Glutamatergic neuron (in vitro differentiated cells): ENCODE results near the gene ZBTB12. TPM values are rescaled to one million over a fixed set of nuclear protein-coding genes. Genes with fewer than 3 reads are reported as not detected.

Experiments used
- DNase-seq: peaks from one replicate; pipeline ENCODE4 v3.0.0; 2022
- H3K27ac Mint-ChIP-seq: one replicate; pipeline ENCODE4 v1.8.0; 2020; ENCODE audit warnings: mild to moderate bottlenecking, mixed read lengths, inconsistent platforms; ENCODE audit not compliant: unreplicated experiment
- H3K27me3 Mint-ChIP-seq: one replicate; pipeline ENCODE4 v1.8.0; 2020; ENCODE audit warnings: mild to moderate bottlenecking, moderate library complexity, mixed read lengths, inconsistent platforms; ENCODE audit not compliant: unreplicated experiment
- H3K36me3 Mint-ChIP-seq: one replicate; pipeline ENCODE4 v1.8.0; 2020; ENCODE audit warnings: mild to moderate bottlenecking, mixed read lengths, inconsistent platforms; ENCODE audit not compliant: unreplicated experiment
- H3K4me1 Mint-ChIP-seq: one replicate; pipeline ENCODE4 v1.8.0; 2020; ENCODE audit warnings: mild to moderate bottlenecking, low read depth, mixed read lengths, inconsistent platforms; ENCODE audit not compliant: unreplicated experiment
- H3K4me3 Mint-ChIP-seq: one replicate; pipeline ENCODE4 v1.8.0; 2020; ENCODE audit warnings: mild to moderate bottlenecking, mixed read lengths, inconsistent platforms; ENCODE audit not compliant: unreplicated experiment
- H3K9me3 Mint-ChIP-seq: one replicate; pipeline ENCODE4 v1.8.0; 2020; ENCODE audit warnings: mild to moderate bottlenecking, moderate library complexity, mixed read lengths, inconsistent platforms; ENCODE audit not compliant: unreplicated experiment
- CTCF ChIP-seq: fragments of 200-600 bp; sonication (generic); IDR thresholded peaks from one replicate; pipeline ENCODE4 v1.5.0; 2021; ENCODE audit not compliant: partially characterized antibody, unreplicated experiment
- long read RNA-seq: library from polyadenylated mRNA; unstranded; transcript quantifications from one replicate; pipeline ENCODE4 v2.0.0, GENCODE V29; 2020; ENCODE audit not compliant: unreplicated experiment
- total RNA-seq: library from RNA; stranded (reverse); fragmentation: NEBNext Ultra II Directional; extraction: Animal tissue kit (Norgen Biotek cat#: 25700); gene quantifications from one replicate; pipeline ENCODE4 v1.2.1, GENCODE V29; 2021; ENCODE audit not compliant: unreplicated experiment

The ZBTB12 gene
- total RNA-seq, result 16.2 TPM
- long read RNA-seq, result 0 reads

- no peak for TF ChIP-seq CTCF
- H3K9me3 Mint-ChIP-seq, result peaks cover 13% of the 10 kb centered on the region
- peak within 1 kb of the TSS; percentile 96 for H3K4me3 Mint-ChIP-seq
- no peaks in the 10 kb centered on the region for H3K36me3 Mint-ChIP-seq
- DNase-seq, result peak; percentile 91
- peaks cover 3% of the 10 kb centered on the region for H3K4me1 Mint-ChIP-seq
- peaks cover 15% of the 10 kb centered on the region for H3K27me3 Mint-ChIP-seq
- peak within 1 kb of the TSS; percentile 69 for H3K27ac Mint-ChIP-seq
Observed at GRCh38 chr6:31901953-31902643, at the start of gene ZBTB12. ZBTB12 (minus strand) TSS chr6:31902086; CDS start chr6:31901305, 781 bp downstream.

GRCh38 chr6:31949926-31950548 is 48.2 kb upstream of the ZBTB12 start:
- Mint-ChIP-seq H3K4me3 (peak overlapping the region; percentile 6), H3K4me1 (no peaks in the 10 kb centered on the region), H3K27me3 (peaks cover 3% of the 10 kb centered on the region), H3K36me3 (peaks cover 6% of the 10 kb centered on the region), H3K27ac (no peak overlapping the region), H3K9me3 (no peaks in the 10 kb centered on the region)
- no peak for DNase-seq
- TF ChIP-seq CTCF, result no peak

GRCh38 chr6:31948753-31949413 is 47.0 kb upstream of the ZBTB12 start:
- Mint-ChIP-seq H3K9me3 (no peaks in the 10 kb centered on the region), H3K36me3 (peaks cover 6% of the 10 kb centered on the region), H3K4me3 (peak overlapping the region; percentile 7), H3K4me1 (no peaks in the 10 kb centered on the region), H3K27ac (no peak overlapping the region), H3K27me3 (peaks cover 5% of the 10 kb centered on the region)
- TF ChIP-seq CTCF, result no peak
- DNase-seq, result no peak

GRCh38 chr6:31948306-31948705 is 46.4 kb upstream of the ZBTB12 start:
- H3K4me1 Mint-ChIP-seq, result no peaks in the 10 kb centered on the region
- peaks cover 3% of the 10 kb centered on the region for H3K36me3 Mint-ChIP-seq
- H3K27me3 Mint-ChIP-seq, result peaks cover 5% of the 10 kb centered on the region
- no peak for TF ChIP-seq CTCF
- H3K4me3 Mint-ChIP-seq, result no peak overlapping the region
- DNase-seq, result no peak
- H3K27ac Mint-ChIP-seq, result no peak overlapping the region
- no peaks in the 10 kb centered on the region for H3K9me3 Mint-ChIP-seq
